Osteocyte (in vitro differentiated cells): ENCODE data around the gene GDF10. TPM values are rescaled to one million over a fixed set of nuclear protein-coding genes. Genes with fewer than 3 reads are reported as not detected.

Experiments used
- DNase-seq: peaks from one replicate; pipeline ENCODE4 v3.0.0; 2021; ENCODE audit warnings: mixed read lengths; ENCODE audit not compliant: unreplicated experiment; ENCODE audit errors: extremely low spot score
- H3K27ac Mint-ChIP-seq: one replicate; pipeline ENCODE4 v1.8.0; 2021; ENCODE audit warnings: mild to moderate bottlenecking, mixed read lengths; ENCODE audit not compliant: unreplicated experiment
- H3K27me3 Mint-ChIP-seq: one replicate; pipeline ENCODE4 v1.8.0; 2021; ENCODE audit warnings: mixed read lengths; ENCODE audit not compliant: unreplicated experiment
- H3K36me3 Mint-ChIP-seq: one replicate; pipeline ENCODE4 v1.8.0; 2021; ENCODE audit warnings: mixed read lengths; ENCODE audit not compliant: unreplicated experiment
- H3K4me1 Mint-ChIP-seq: one replicate; pipeline ENCODE4 v1.8.0; 2021; ENCODE audit warnings: mixed read lengths; ENCODE audit not compliant: unreplicated experiment
- H3K4me3 Mint-ChIP-seq: one replicate; pipeline ENCODE4 v1.8.0; 2021; ENCODE audit warnings: mild to moderate bottlenecking, moderate library complexity, mixed read lengths; ENCODE audit not compliant: unreplicated experiment
- H3K9me3 Mint-ChIP-seq: one replicate; pipeline ENCODE4 v1.8.0; 2021; ENCODE audit warnings: mixed read lengths; ENCODE audit not compliant: unreplicated experiment
- CTCF ChIP-seq: fragments of 200-600 bp; sonication (generic); IDR thresholded peaks from 2 replicates; pipeline ENCODE4 v1.5.0; 2021; ENCODE audit warnings: antibody characterized with exemption, mild to moderate bottlenecking, moderate library complexity
- total RNA-seq: library from RNA; stranded (reverse); gene quantifications from 2 replicates; pipeline ENCODE4 v1.2.1, GENCODE V29; 2021

GDF10 gene
- total RNA-seq, 1 donor from 2014 or later, result not detected

GRCh38 chr10:47309408-47310089 is 9.6 kb downstream of the GDF10 start:
- no peak overlapping the region for H3K4me3 Mint-ChIP-seq
- DNase-seq, result no peak
- H3K27me3 Mint-ChIP-seq, result peaks cover 30% of the 10 kb centered on the region
- no peaks in the 10 kb centered on the region for H3K9me3 Mint-ChIP-seq
- peak; percentile 25 for TF ChIP-seq CTCF
- peaks cover 2% of the 10 kb centered on the region for H3K4me1 Mint-ChIP-seq
- H3K36me3 Mint-ChIP-seq, result no peaks in the 10 kb centered on the region
- no peak overlapping the region for H3K27ac Mint-ChIP-seq

GRCh38 chr10:47310090-47310505 is 10.1 kb downstream of the GDF10 start:
- Mint-ChIP-seq H3K4me1 (no peaks in the 10 kb centered on the region), H3K27ac (no peak overlapping the region), H3K36me3 (no peaks in the 10 kb centered on the region), H3K4me3 (no peak overlapping the region), H3K9me3 (no peaks in the 10 kb centered on the region), H3K27me3 (peaks cover 25% of the 10 kb centered on the region)
- no peak for TF ChIP-seq CTCF
- DNase-seq, result no peak

GRCh38 chr10:47311193-47311931 is 11.4 kb downstream of the GDF10 start:
- no peak for TF ChIP-seq CTCF
- DNase-seq, result no peak
- Mint-ChIP-seq H3K4me3 (no peak overlapping the region), H3K4me1 (no peaks in the 10 kb centered on the region), H3K9me3 (no peaks in the 10 kb centered on the region), H3K36me3 (no peaks in the 10 kb centered on the region), H3K27ac (no peak overlapping the region), H3K27me3 (peaks cover 19% of the 10 kb centered on the region)

- no peak overlapping the region for H3K4me3 Mint-ChIP-seq
- H3K36me3 Mint-ChIP-seq, result no peaks in the 10 kb centered on the region
- DNase-seq, result peak; percentile 89
- TF ChIP-seq CTCF, result peak; percentile 79
- H3K27ac Mint-ChIP-seq, result no peak overlapping the region
- H3K27me3 Mint-ChIP-seq, result peaks cover 12% of the 10 kb centered on the region
- no peaks in the 10 kb centered on the region for H3K4me1 Mint-ChIP-seq
- no peaks in the 10 kb centered on the region for H3K9me3 Mint-ChIP-seq
Measured at GRCh38 chr10:47311932-47312662, 12.1 kb downstream of the GDF10 start.

GRCh38 chr10:47312663-47312995 is 12.6 kb downstream of the GDF10 start:
- no peaks in the 10 kb centered on the region for H3K36me3 Mint-ChIP-seq
- H3K4me3 Mint-ChIP-seq, result no peak overlapping the region
- no peak for TF ChIP-seq CTCF
- no peak for DNase-seq
- H3K27me3 Mint-ChIP-seq, result peaks cover 7% of the 10 kb centered on the region
- H3K4me1 Mint-ChIP-seq, result no peaks in the 10 kb centered on the region
- no peak overlapping the region for H3K27ac Mint-ChIP-seq
- H3K9me3 Mint-ChIP-seq, result no peaks in the 10 kb centered on the region
